Common myeloid progenitor, CD34-positive (primary cell): Measurements from ENCODE around the gene SLC4A7.

Source experiments
- CTCF ChIA-PET: fragments of 350-600 bp; sonication (Branson Sonifier 250); formaldehyde crosslinking; loops from one replicate; lab custom pipeline; 2021; ENCODE audit warnings: antibody characterized with exemption; lab: Charles Lee
- POLR2A ChIA-PET: fragments of 350-600 bp; sonication (Branson Sonifier 250); formaldehyde crosslinking; loops from one replicate; lab custom pipeline; 2021; ENCODE audit warnings: antibody characterized with exemption; lab: Charles Lee
- DNase-seq, 3 donors: peaks; one replicate each; pipeline versions ENCODE4 v3.0.0 to v3.0.0-alpha.2; 2013
- H3K27ac ChIP-seq, 2 experiments: 1 replicate in 1 of 2; 2 replicates in 1 of 2; pipeline ENCODE4 v1.7.0; 2013; ENCODE audit warnings: inconsistent platforms in 2 of 2, low read length in 2 of 2, mild to moderate bottlenecking in 2 of 2, low read depth in 1 of 2, moderate library complexity in 1 of 2; ENCODE audit not compliant: severe bottlenecking in 2 of 2, insufficient read depth in 1 of 2, poor library complexity in 1 of 2
- H3K27me3 ChIP-seq, 5 experiments: replicated peaks in 2 of 5; 1 replicate in 3 of 5; 2 replicates in 2 of 5; pipeline versions ENCODE4 v1.6.1 to v1.7.0; 2013; ENCODE audit warnings: low read length in 4 of 5, mild to moderate bottlenecking in 2 of 5, moderate library complexity in 2 of 5, inconsistent platforms in 1 of 5; ENCODE audit not compliant: insufficient read depth in 5 of 5, control insufficient read depth in 4 of 5
- H3K36me3 ChIP-seq, 4 experiments: 1 replicate in 2 of 4; 2 replicates in 2 of 4; pipeline versions ENCODE4 v1.6.1 to v1.7.0; 2013; ENCODE audit warnings: low read length in 3 of 4, control low read depth in 1 of 4, mild to moderate bottlenecking in 1 of 4; ENCODE audit not compliant: control insufficient read depth in 4 of 4, insufficient read depth in 4 of 4
- H3K4me1 ChIP-seq, 4 experiments: 1 replicate in 3 of 4; 2 replicates in 1 of 4; pipeline versions ENCODE4 v1.6.1 to v1.7.1; 2013; ENCODE audit warnings: low read length in 3 of 4, mild to moderate bottlenecking in 3 of 4, control low read depth in 1 of 4, inconsistent platforms in 1 of 4, moderate library complexity in 1 of 4; ENCODE audit not compliant: control insufficient read depth in 4 of 4, insufficient read depth in 4 of 4; ENCODE audit errors: control extremely low read depth in 1 of 4
- H3K4me3 ChIP-seq, 7 experiments: 1 replicate in 4 of 7; 2 replicates in 3 of 7; pipeline versions ENCODE4 v1.5.1 to v1.7.0; 2013; ENCODE audit warnings: mild to moderate bottlenecking in 7 of 7, low read length in 6 of 7, moderate library complexity in 6 of 7, inconsistent platforms in 2 of 7, low read depth in 2 of 7, control low read depth in 1 of 7; ENCODE audit not compliant: insufficient read depth in 4 of 7, control insufficient read depth in 1 of 7; ENCODE audit errors: extremely low read depth in 1 of 7
- H3K9me3 ChIP-seq, 5 experiments: 1 replicate in 4 of 5; 2 replicates in 1 of 5; pipeline versions ENCODE4 v1.6.1 to v1.7.1; 2013; ENCODE audit warnings: low read length in 4 of 5, mild to moderate bottlenecking in 2 of 5, inconsistent platforms in 1 of 5, low read depth in 1 of 5, moderate library complexity in 1 of 5; ENCODE audit not compliant: control insufficient read depth in 4 of 5, insufficient read depth in 2 of 5; ENCODE audit errors: control extremely low read depth in 1 of 5
- WGBS: methylation state at CpG from one replicate; pipeline ENCODE4 v1.1.5; 2013; ENCODE audit not compliant: insufficient coverage; 5-methylcytosine and 5-hydroxymethylcytosine counted together

Gene SLC4A7

DNA sequence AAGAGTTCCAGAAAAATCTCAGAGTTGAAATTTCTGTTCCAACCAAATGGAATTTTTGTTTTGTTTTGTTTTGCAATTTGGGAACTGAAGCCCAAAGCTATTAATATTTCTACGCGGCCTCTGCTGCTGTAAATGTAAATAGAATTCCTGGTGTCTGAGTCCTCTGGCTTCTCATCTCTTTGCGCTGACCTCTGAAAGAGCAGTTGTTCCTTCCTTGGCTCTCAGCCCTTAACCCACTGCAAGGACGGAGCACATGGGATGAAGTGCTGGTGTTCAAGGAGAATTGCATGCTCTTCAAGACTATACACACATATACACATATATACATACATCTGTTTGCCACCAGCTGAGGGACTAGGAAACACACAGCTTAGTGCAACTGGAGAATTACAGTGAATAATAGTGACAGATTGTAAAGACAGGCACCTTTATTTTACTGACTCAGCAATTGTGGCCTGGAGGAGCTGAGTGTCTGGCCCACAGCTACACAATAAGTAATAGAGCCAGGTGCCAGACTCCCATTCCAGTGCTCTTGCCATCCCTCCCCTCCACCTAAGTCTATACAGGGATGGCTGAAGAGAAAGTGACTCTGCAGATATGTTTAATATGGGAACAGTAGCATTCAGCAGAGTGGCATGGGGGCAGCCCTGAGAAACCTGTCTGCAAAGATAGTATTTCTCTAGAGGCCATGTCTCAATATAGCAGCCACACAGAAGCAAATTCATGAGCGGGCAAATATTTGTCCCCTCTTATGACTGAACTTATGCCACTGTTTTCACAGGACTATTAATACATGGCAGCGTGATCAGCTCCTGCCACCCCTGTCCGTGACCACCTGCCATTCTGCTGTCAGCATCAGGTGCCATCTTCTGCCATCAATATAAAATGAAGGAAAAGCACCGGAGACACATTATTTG, 157.3 kb downstream of the SLC4A7 start:
- DNase-seq: no peak
- ChIA-PET POLR2A (no interaction called here), CTCF (interaction anchor here (1.0 to 1.7 kb wide), 3 partner anchors 10 to 18 kb away, joined by 3 to 5 read pairs (median 3); no protein-coding TSS in a partner anchor)
- Histone ChIP-seq H3K9me3 (peaks cover 0 to 7% (median 2%) of the 10 kb centered on the region in 5 experiments), H3K36me3 (no peaks in the 10 kb centered on the region), H3K4me3 (no peak overlapping the region), H3K27ac (no peak overlapping the region), H3K4me1 (no peaks in the 10 kb centered on the region), H3K27me3 (no peaks in the 10 kb centered on the region)
- WGBS: 95% methylated on average over 3 of the region's 8 CpGs

- WGBS: no CpG with 5 or more reads among the region's 1 CpG
- Histone ChIP-seq H3K27me3 (no peaks in the 10 kb centered on the region), H3K36me3 (no peaks in the 10 kb centered on the region), H3K4me3 (no peak overlapping the region), H3K9me3 (peaks cover 0 to 7% (median 2%) of the 10 kb centered on the region in 5 experiments), H3K4me1 (no peaks in the 10 kb centered on the region), H3K27ac (no peak overlapping the region)
- POLR2A ChIA-PET: no interaction called here
- no peak for DNase-seq
- CTCF ChIA-PET: interaction anchor here (1.0 to 1.2 kb wide), 2 partner anchors 9 to 17 kb away, joined by 3 read pairs; no protein-coding TSS in a partner anchor
Measured at GRCh38 chr3:27326202-27326601, 158.0 kb downstream of the SLC4A7 start.

- CTCF ChIA-PET: interaction anchor here (1.0 to 1.2 kb wide), 3 partner anchors 8 to 142 kb away, joined by 3 read pairs; no protein-coding TSS in a partner anchor
- no peak for DNase-seq
- POLR2A ChIA-PET: no interaction called here
- no CpG with 5 or more reads among the region's 1 CpG for WGBS
- Histone ChIP-seq H3K9me3 (peaks cover 0 to 7% (median 2%) of the 10 kb centered on the region in 5 experiments), H3K27ac (no peak overlapping the region), H3K36me3 (no peaks in the 10 kb centered on the region), H3K4me1 (no peaks in the 10 kb centered on the region), H3K27me3 (no peaks in the 10 kb centered on the region), H3K4me3 (no peak overlapping the region)
Measured at GRCh38 chr3:27325419-27325818, 158.8 kb downstream of the SLC4A7 start.

GRCh38 chr3:27324686-27325085, 159.5 kb downstream of the SLC4A7 start:
- DNase-seq: no peak
- no peaks in the 10 kb centered on the region for H3K36me3 ChIP-seq
- no peaks in the 10 kb centered on the region for H3K4me1 ChIP-seq
- H3K27me3 ChIP-seq: no peaks in the 10 kb centered on the region
- no peak overlapping the region for H3K4me3 ChIP-seq
- 96% methylated on average over 2 of the region's 2 CpGs for WGBS
- ChIA-PET POLR2A (no interaction called here), CTCF (interaction anchor here (1.0 kb wide), 1 partner anchor 142 kb away, joined by 3 read pairs; no protein-coding TSS in a partner anchor)
- peaks cover 0 to 7% (median 2%) of the 10 kb centered on the region in 5 experiments for H3K9me3 ChIP-seq
- H3K27ac ChIP-seq: no peak overlapping the region

DNA sequence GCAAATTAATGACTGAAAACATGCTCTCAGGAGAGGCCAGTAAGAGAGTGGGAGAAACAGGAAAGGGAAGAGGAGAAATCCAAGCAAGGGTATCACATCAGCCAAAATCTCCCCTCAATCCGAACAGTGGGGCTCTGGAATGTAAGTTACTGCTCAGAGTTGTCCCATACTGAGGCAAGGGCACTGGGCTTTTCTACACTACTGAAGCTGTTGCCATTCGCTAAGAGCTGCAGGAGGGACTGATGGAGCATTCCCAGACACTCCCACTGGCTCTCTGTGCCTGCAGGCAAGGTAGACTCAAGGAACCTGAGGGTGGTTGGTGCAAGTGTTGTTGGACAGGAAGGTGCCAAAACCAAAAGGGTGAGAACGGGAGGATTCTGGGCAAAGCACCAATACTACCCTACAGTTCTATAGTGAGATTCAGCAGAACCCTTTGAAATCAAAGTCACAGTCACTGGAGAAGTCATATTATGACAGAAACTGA, 161.1 kb downstream of the SLC4A7 start:
- no peaks in the 10 kb centered on the region for H3K9me3 ChIP-seq
- H3K4me1 ChIP-seq: no peaks in the 10 kb centered on the region
- no peaks in the 10 kb centered on the region for H3K27me3 ChIP-seq
- no peaks in the 10 kb centered on the region for H3K36me3 ChIP-seq
- DNase-seq: no peak
- CTCF ChIA-PET: no interaction called here
- no peak overlapping the region for H3K27ac ChIP-seq
- POLR2A ChIA-PET: no interaction called here
- WGBS: 100% methylated on average over 2 of the region's 3 CpGs
- no peak overlapping the region for H3K4me3 ChIP-seq
